ES-I3 (cell line): Measurements from ENCODE around the gene HAGH.
"Not testable (repeated sequence)": the region's sequence is repeated elsewhere in the genome, so short reads cannot be mapped to it uniquely, and the experiment has no call there.

ENCODE experiments used
- H3K36me3 ChIP-seq: 2 replicates; pipeline ENCODE4 v1.6.1; 2013; ENCODE audit warnings: mild to moderate bottlenecking, low read length, control low read depth, moderate library complexity; ENCODE audit not compliant: insufficient read depth
- H3K4me1 ChIP-seq: 2 replicates; pipeline ENCODE4 v1.6.1; 2013; ENCODE audit warnings: mild to moderate bottlenecking, control low read depth, low read length; ENCODE audit not compliant: insufficient read depth
- H3K9ac ChIP-seq: 2 replicates; pipeline ENCODE4 v1.6.1; 2013; ENCODE audit warnings: low read depth, mild to moderate bottlenecking, low read length, moderate library complexity
- H3K9me3 ChIP-seq: 2 replicates; pipeline ENCODE4 v1.6.1; 2013; ENCODE audit warnings: mild to moderate bottlenecking, low read length, moderate library complexity; ENCODE audit not compliant: control insufficient read depth, insufficient read depth

HAGH gene

DNA sequence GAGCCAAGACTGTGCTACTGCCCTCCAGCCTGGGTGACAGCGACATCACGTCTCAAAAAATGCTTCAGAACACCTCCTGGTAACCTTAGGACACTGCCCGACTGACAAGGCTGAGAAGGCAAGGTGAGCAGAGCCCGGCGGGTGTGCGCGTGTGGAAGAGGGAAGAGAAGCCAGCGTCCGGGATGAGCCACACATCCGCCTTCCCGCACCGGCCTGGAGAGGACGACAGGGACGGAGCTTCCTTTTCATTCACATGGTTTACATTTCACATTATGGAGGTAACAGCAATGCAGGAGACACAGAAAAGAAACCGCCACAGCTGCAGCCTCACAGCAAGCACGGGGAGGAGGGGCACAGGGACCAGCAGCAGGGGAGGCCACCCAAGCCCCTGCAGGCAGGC is 16.5 kb downstream of the HAGH start:
- H3K36me3 ChIP-seq = peaks cover 3% of the 10 kb centered on the region; the same call in 1 of the 2 replicates
- H3K9ac ChIP-seq = no peak overlapping the region
- H3K4me1 ChIP-seq = no peaks in the 10 kb centered on the region
- no peaks in the 10 kb centered on the region for H3K9me3 ChIP-seq

DNA sequence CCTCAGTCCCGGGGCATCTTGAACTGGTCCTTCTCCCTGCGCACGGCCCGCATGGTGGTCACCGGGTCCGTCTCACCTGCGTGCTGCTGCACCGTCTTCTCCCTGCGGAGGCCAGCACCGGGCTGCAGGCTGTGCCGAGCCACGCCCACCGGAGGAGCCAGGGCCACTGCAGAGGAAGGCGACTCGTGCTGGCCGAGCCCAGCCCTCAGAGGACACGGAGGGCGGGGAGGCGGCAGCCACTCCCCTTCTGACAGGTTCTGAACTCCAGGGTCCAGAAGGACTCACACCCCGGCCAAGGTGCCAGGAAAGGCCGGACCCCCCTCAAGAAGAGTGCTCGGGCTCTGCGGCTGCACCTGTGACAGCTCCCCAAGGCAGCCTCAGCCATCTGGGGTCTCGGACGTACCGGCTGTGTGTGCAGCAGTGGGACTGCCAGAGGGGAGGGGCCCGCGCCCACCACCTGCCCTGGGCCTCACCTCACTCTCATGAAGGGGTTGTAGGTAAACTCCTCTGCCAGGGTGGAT is 17.3 kb downstream of the HAGH start:
- no peaks in the 10 kb centered on the region for H3K4me1 ChIP-seq
- no peak overlapping the region for H3K9ac ChIP-seq
- no peaks in the 10 kb centered on the region for H3K9me3 ChIP-seq
- peaks cover 3% of the 10 kb centered on the region; the same call in 1 of the 2 replicates for H3K36me3 ChIP-seq

DNA sequence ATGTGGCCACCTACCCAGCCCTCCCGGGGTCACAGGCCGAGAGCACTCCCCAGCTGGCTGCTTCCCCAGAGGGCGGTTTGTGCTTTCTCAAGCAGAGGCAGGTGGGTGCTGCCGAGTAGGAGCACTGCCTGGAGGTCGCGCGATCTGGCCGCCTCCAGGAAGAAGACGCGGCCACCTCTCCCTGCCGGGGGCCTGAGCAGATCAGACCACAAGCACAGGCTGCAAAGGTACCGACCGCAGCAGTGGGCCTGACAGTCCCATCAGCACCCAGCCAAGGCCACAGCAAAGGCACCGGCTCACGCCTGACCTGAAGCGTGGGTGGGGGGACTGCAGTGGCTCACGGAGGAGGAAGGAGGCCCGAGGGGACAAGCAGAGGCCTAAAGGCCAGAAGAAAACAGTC is 17.9 kb downstream of the HAGH start:
- H3K4me1 ChIP-seq = no peaks in the 10 kb centered on the region
- no peak overlapping the region for H3K9ac ChIP-seq
- H3K36me3 ChIP-seq = peaks cover 3% of the 10 kb centered on the region; the same call in 1 of the 2 replicates
- H3K9me3 ChIP-seq = no peaks in the 10 kb centered on the region

DNA sequence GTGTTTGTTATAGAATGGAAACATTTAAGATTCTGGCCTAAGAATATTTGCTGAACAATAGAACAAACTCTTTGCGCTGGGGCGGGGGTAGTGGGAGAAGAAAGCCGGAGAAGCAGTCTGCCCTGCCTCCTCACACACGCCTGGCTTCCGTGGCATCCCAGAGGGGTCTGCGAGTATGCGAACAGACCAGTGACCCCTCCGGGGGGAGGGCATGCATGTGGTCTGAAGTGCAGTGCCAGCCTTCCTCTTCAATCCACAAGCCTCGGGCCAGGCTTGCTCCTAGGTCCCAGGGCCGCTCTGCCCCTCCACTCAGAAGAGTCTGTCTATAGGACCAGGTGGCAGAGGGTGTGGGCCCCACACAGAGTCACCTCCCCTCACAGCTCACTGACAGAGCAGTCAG is 19.0 kb downstream of the HAGH start:
- Histone ChIP-seq H3K9ac (no peak overlapping the region), H3K36me3 (peaks cover 3% of the 10 kb centered on the region; the same call in 1 of the 2 replicates), H3K9me3 (no peaks in the 10 kb centered on the region), H3K4me1 (no peaks in the 10 kb centered on the region)

- Histone ChIP-seq H3K36me3 (no peaks in the 10 kb centered on the region), H3K9ac (no peak overlapping the region), H3K4me1 (no peaks in the 10 kb centered on the region), H3K9me3 (peaks cover 3% of the 10 kb centered on the region)
Observed at GRCh38 chr16:1800701-1801100, 25.9 kb downstream of the HAGH start.

GRCh38 chr16:1799263-1799662 is 27.4 kb downstream of the HAGH start:
- H3K4me1 ChIP-seq, H3K36me3 ChIP-seq, H3K9ac ChIP-seq, H3K9me3 ChIP-seq: not testable (repeated sequence)

- no peaks in the 10 kb centered on the region for H3K4me1 ChIP-seq
- no peak overlapping the region for H3K9ac ChIP-seq
- H3K9me3 ChIP-seq = peaks cover 3% of the 10 kb centered on the region
- H3K36me3 ChIP-seq = no peaks in the 10 kb centered on the region
Observed at GRCh38 chr16:1794908-1795666, 31.5 kb downstream of the HAGH start.

DNA sequence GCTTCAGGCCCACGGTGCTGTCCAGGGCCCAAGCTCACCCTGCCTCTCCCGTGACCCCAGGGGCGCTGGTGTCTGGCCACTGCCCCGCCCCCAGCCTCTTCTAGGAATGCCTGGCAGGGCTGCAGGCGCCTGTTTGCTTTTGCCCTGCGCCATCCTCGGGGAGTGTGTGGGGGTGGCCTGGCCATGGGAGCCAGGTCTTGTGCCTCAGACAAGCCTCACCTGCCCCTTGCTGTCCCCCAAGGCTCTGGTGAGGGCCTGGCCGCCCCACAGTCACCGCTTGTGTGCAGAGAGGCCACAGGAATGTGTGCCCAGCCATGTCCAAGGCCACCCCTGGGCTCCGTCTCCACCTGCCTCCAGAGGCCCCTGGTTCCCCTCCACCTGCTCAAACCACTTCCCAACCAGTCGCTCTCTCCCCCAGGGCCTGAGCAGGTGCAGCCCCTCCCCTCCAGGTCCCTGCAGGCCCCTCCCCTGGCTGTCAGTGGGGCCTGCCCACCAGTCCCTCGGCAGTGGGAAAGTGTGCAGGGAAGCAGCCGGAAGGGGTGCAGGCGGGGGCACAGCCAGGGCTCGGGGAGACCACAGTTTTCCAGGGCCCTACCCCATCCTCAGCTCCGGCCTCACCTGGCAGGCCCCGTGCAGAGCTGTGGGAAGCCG is 32.3 kb downstream of the HAGH start:
- peaks cover 3% of the 10 kb centered on the region for H3K9me3 ChIP-seq
- no peak overlapping the region for H3K9ac ChIP-seq
- H3K4me1 ChIP-seq = no peaks in the 10 kb centered on the region
- H3K36me3 ChIP-seq = no peaks in the 10 kb centered on the region

DNA sequence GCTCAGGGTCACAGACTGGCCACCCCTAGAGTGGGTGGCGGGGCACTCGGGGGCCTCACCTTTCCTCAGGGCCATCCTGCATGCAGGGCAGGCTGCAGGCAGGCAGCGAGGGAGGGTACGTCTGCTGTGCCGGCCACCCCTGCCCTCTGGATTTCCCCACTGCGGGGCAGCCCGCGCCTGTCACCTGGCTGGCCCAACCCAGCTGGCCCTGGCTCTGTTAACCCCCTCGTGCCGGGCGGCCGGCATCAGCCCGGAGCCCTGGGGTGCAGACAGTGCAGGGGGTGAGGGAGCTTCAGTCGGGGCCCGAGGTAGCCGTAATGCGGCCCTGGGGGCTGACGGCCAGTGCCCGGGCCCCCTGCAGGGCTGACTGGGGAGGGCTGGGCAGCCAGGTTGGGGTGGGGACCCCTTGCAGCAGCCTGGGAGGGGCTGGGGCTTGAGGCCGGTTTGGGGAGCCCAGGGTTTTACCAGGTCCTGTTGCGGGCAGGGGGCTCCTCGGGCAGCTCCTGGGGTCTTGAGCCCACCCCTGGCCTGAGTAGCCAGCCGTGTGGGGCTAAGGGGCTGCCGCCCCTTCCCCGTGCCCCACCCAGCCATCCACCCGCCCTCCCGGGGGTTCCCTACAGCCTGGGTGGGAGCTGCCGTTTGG is 32.9 kb downstream of the HAGH start, which contains the start of gene IGFALS:
Gene IGFALS (minus strand): TSS at position 128 of the 643 bp plus-strand sequence. CDS start 53 bp downstream, at position 75.
- Histone ChIP-seq H3K36me3 (no peaks in the 10 kb centered on the region), H3K4me1 (no peaks in the 10 kb centered on the region), H3K9me3 (peaks cover 3% of the 10 kb centered on the region), H3K9ac (no peak within 1 kb of the TSS)

DNA sequence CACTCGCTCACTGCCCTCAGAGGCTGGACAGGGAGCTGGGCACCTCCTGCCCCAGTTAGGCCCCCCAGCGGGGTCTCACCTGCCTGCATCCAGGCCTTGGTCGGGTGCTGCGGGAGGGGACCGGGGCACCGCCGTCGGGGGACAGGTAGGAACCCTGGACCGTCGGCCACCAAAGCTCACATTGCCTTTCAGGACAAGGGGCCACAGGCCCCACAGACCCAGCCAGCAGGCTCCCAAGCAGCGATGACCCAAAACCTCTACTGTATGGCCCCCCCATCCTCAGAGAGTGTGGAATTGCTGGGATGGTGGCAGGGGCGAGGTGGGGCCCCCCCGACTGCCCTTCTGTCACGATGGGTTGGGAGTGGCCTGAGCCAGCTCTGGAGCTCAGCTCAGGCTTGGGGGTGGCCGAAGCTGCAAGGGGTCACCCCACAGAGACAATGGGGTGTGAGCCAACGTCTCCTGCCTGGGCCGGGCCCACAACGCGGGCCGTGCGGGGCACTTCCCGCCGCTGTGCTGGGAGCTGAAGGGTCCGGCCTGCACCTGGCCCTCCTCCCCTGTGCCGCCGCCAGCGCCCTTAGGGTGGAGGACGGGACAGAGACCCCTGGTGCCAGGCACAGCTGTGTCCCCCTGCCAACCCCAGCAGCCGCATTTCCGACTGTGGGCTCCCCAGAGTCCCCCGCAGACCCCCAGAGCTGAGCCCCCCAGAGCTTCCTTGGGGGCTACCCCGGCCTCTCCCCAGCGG is 33.6 kb downstream of the HAGH start:
- Histone ChIP-seq H3K4me1 (no peaks in the 10 kb centered on the region), H3K36me3 (no peaks in the 10 kb centered on the region), H3K9me3 (peaks cover 2% of the 10 kb centered on the region), H3K9ac (no peak overlapping the region)

DNA sequence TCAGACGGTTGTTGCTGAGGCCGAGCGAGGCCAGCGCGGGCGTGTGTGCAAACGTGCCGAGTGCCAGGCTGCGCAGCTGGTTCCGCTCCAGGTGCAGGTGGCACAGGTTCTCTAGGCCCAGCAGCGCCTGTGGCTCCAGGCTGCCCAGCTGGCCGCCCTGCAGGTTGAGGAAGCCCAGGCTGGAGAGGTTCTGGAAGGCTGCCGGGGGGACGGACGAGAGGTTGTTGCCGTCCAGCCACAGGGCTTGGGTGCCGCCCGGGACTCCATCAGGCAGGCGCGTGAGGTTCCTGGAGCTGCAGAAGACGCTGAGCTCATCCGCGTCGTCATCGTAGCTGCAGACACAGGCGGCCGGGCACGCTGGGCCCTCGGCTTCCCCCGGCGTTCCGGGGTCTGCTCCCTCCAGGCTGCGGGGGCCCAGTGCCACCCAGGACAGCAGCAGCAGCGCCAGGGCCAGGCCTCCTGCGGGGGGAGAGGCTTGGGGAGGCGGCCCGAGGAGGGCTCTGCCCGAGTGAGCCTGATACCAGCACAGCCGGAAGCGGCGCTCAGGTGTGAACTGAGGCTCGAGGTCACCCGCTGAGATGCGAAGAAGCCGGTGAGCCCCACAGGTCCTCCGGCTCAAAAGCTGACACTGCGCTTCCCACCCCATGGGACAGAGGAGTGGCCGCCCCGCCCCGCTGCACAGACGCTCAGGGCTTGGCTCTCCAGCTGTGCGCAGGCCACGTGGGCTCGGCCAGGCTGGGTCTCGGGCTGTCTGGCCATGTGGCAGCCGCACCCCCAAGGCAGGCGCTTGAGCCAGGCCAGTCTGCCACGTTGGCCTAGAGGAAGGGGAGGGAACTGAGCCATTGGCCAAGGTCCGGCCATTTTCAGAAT is 34.4 kb downstream of the HAGH start:
- H3K4me1 ChIP-seq = no peaks in the 10 kb centered on the region
- no peak overlapping the region for H3K9ac ChIP-seq
- no peaks in the 10 kb centered on the region for H3K9me3 ChIP-seq
- no peaks in the 10 kb centered on the region for H3K36me3 ChIP-seq

DNA sequence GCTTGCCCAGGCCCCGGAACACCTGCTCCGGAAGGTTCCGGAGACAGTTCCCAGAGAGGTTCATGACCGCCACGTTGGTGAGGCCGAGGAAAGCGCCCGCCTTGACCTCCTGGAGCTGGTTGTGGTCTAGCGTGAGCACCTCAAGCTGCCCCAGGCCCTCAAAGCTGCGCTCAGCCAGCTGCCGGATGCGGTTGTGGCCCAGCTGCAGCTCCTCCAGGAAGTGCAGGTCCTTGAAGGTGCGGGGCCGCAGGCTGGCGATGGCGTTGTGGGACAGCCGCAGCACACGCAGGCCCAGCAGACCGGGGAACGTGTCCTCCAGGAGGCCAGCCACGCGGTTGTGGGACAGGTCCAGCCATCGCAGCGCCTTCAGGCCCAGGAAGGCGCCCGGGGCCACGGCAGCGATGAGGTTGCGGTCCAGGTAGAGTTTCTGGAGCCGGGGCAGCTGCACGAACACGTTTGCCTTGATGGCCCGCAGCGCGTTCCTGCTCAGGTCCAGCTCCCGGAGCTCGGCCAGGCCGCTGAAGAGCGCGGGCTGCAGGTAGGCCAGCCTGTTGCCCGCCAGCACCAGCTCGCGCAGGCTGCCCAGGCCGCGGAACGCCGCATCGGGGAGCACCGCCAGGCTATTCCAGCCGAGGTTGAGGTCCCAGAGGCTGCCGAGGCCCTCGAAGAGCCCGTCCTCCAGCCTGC is 35.2 kb downstream of the HAGH start:
- Histone ChIP-seq H3K9ac (no peak overlapping the region), H3K4me1 (no peaks in the 10 kb centered on the region), H3K9me3 (no peaks in the 10 kb centered on the region), H3K36me3 (no peaks in the 10 kb centered on the region)

GRCh38 chr16:1790611-1791255 is 35.9 kb downstream of the HAGH start:
- Histone ChIP-seq H3K9me3 (no peaks in the 10 kb centered on the region), H3K4me1 (no peaks in the 10 kb centered on the region), H3K36me3 (no peaks in the 10 kb centered on the region), H3K9ac (no peak overlapping the region)
